ENCODE measurements around the gene ZNF57. TPM values are rescaled to one million over a fixed set of nuclear protein-coding genes. Genes with fewer than 3 reads are reported as not detected.
"Not testable (repeated sequence)": the region's sequence is repeated elsewhere in the genome, so short reads cannot be mapped to it uniquely, and the experiment has no call there.

The ZNF57 gene
- total RNA-seq, 2 donors from 2014 or later, result 2.2 to 2.9 TPM

GRCh38 chr19:2887391-2887914, 13.3 kb upstream of the ZNF57 start:
- intact Hi-C loops (cut with DNase I), result loop anchor here in 1 of 2 donors (10.0 kb wide), 1 partner anchor 57 kb away; the partner anchor contains the start of gene ZNF77
- no peak for DNase-seq
- ATAC-seq, result peak; percentile 50 to 75

GRCh38 chr19:2888731-2889224, 11.9 kb upstream of the ZNF57 start:
- DNase-seq, result peak; percentile 61
- intact Hi-C loops (cut with DNase I), result loop anchor here in 1 of 2 donors (10.0 kb wide), 1 partner anchor 56 kb away; the partner anchor contains the start of gene ZNF77
- ATAC-seq, result peak in 1 of 2 donors; percentile 12

GRCh38 chr19:2890531-2890930, 10.2 kb upstream of the ZNF57 start:
- ATAC-seq; DNase-seq; intact Hi-C loops (cut with DNase I): not testable (repeated sequence)

- ATAC-seq (no peak), DNase-seq (no peak)
- intact Hi-C loops (cut with DNase I), result no loop called here
Observed at GRCh38 chr19:2896694-2897093, 4.0 kb upstream of the ZNF57 start.

DNA sequence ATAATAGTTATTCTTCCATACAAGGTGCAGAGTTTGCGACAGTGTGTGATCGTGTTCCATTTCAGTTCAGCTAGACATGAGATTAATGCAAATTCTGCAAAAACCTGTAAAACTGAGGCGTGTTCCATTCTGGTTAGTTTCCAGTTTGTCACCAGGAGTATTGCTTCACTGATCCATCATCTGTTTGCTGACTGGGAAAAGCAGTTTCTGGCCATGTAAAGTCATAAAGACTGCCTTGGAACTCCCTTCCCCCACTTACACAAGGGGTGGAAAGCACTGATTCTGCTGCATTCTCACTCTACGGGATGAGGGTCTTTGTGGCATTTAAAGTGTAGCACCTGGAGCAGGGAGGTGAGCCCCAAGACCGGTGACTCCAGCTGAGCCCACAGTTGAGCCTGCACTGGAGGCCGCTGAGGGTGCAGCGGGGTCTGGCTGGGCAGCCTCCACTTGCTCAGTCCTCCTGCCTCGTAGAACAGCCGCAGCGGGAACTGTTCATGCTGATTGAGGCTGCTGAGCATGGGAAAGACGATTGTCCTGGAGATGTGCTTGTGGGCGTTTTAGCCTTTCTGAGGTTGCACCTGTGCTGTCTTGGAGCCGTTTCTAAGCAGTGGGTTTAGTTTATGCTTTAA, 2.0 kb downstream of the ZNF57 start:
- no peak for DNase-seq
- no peak for ATAC-seq
- intact Hi-C loops (cut with DNase I), result no loop called here

- DNase-seq; ATAC-seq; intact Hi-C loops (cut with DNase I): not testable (repeated sequence)
Observed at GRCh38 chr19:2903326-2903725, 2.6 kb downstream of the ZNF57 start.

GRCh38 chr19:2905918-2906519, 5.3 kb downstream of the ZNF57 start:
- intact Hi-C loops (cut with DNase I), result no loop called here
- ATAC-seq (no peak), DNase-seq (no peak)

GRCh38 chr19:2906631-2907195, 6.0 kb downstream of the ZNF57 start:
- no peak for ATAC-seq
- DNase-seq, result no peak
- intact Hi-C loops (cut with DNase I), result no loop called here

DNA sequence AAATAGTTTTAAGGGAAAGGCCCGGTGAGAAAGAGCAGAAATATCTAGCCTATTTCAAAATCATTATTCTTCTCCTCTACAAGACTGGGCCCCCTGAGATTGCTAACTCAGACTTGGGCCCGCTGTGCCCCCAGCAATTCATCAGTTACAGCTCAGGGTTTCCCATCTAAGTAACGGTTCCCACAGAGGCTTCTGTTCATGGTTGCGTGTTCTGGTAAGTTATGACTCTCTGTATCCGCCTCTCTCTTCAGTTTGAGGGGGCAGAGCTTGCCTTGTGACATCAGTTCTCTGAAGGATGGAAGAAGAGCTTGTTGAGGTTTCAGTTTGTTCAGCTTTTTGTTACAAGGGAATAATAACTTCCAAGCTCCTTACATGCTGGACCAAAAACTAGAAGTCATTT, 11.6 kb downstream of the ZNF57 start:
- intact Hi-C loops (cut with DNase I), result no loop called here
- DNase-seq (no peak), ATAC-seq (no peak)

DNA sequence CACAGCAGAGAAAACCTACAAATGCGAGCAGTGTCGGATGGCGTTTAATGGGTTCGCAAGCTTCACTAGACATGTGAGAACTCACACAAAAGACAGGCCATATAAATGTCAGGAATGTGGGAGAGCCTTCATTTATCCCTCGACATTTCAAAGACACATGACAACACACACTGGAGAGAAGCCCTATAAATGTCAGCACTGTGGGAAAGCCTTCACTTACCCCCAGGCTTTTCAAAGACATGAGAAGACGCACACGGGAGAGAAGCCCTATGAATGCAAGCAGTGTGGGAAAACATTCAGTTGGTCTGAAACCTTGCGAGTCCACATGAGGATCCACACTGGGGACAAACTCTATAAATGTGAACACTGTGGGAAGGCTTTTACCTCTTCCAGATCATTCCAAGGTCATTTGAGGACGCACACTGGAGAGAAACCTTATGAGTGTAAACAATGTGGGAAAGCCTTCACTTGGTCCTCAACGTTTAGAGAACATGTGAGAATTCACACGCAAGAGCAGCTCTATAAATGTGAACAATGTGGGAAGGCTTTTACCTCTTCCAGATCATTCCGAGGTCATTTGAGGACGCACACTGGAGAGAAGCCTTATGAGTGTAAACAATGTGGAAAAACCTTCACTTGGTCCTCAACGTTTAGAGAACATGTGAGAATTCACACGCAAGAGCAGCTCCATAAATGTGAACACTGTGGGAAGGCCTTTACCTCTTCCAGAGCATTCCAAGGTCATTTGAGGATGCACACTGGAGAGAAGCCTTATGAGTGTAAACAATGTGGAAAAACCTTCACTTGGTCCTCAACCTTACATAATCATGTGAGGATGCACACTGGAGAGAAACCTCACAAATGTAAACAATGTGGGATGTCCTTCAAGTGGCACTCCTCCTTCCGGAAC, 16.8 kb downstream of the ZNF57 start:
- intact Hi-C loops (cut with DNase I), result no loop called here
- no peak for ATAC-seq
- no peak for DNase-seq

DNA sequence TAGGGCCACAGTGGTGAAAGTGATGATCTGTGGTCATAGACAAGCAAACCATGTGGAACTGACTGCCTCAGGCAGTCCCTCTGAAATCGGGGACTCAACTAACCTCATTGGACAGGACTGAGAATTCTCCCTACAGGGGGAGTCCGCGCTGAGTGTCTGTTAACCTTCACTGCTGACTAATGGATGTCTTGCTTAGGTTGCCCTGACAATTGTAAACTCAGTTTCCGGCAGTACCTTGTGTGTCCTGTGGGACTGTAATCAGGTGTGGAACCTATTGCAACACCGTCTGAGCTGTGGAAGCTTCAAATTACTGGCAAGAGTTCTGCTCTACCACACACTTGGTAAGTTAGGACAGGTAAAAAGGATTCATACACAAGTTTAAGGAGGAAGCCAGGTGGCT, 22.3 kb downstream of the ZNF57 start:
- intact Hi-C loops (cut with DNase I), result no loop called here
- peak; percentile 15 to 72 for ATAC-seq
- no peak for DNase-seq

GRCh38 chr19:2923510-2923909, 22.8 kb downstream of the ZNF57 start:
- intact Hi-C loops (cut with DNase I), result no loop called here
- ATAC-seq, result peak; percentile 71 to 72
- DNase-seq, result no peak

DNA sequence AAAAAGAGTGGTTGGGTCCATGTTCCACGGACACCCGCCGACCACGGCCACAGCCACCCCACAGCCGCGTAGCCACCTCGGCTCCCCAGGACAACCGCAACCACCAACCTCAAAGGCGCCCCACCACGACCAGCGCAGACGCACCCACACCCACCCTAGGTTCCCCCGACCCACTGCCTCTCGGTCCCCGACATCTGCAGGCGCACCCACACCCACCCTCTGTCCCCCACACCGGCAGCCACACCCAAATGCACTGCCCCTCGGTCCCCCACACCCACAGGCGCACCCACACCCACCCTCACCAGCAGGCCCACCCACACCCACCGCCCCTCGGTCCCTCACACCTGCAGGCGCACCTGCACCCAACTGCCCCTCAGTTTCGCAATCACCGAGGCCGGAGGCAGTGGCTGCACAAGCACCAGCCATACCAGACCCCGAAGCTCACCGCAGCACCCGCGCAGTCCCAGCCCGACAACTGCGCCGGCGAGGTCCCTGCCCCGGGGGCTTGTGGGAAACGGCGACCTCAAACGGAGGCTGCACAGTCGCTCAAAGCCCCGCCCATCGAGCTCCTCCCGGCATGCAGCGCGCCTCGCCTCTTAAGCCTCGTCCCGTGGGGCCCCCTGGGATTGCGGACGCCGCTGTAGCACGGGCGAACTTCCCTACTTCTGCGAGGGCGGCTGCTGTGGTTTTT, 25.8 kb downstream of the ZNF57 start:
- intact Hi-C loops (cut with DNase I), result no loop called here
- ATAC-seq (no peak), DNase-seq (no peak)

- ATAC-seq, result no peak
- DNase-seq, result no peak
- intact Hi-C loops (cut with DNase I), result no loop called here
Observed at GRCh38 chr19:2927032-2927430, 26.3 kb downstream of the ZNF57 start.

DNA sequence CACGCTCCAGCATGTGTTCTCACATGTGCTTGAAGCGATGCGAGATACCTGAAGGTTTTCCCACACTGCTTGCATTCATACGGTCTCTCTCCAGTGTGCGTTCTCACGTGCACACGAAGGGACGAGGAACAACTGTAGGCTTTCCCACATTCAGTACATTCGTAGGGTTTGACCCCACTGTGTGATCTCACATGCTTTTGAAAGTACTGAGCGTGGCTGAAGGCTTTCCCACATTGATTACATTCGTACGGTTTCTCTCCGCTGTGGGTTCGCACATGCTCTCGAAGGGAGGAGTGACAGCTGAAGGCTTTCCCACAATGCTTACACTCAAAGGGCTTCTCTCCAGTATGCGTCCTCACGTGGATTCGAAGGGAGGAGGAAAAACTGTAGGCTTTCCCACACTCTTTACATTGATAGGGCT, 32.8 kb downstream of the ZNF57 start:
- ATAC-seq (no peak), DNase-seq (no peak)
- intact Hi-C loops (cut with DNase I), result no loop called here

GRCh38 chr19:2935863-2936262, 35.1 kb downstream of the ZNF57 start:
- DNase-seq; intact Hi-C loops (cut with DNase I); ATAC-seq: not testable (repeated sequence)

DNA sequence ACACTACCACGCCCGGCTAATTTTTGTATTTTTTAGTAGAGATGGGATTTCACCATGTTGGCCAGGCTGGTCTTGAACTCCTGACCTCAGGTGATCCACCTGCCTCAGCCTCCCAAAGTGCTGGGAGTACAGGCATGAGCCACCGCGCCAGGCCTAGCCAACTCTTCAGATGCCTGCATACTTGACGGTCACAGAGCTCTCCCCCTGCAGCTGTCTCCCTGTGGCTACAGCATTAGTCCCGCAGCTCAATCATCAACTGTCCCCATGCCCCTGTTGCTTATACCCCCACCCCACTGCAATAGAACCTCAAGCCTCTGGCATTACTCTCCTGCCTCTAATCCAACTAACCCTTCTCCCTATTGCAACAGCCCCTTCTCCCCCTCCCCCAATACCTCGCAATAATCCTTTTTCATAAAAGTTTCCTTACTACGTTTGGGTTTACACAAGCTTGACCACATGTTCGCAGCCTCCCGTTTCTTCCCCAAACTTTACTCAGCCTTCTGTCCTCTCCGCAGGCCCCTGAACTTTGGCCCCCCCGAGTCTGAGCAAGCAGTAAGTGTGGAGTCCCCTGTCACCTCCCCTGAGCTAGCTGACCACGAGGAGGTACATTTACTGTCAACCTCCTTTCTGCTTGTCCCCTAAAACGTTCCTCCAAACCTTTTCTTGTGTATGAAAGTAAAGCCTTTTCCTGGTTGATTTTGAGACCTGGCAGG, 42.4 kb downstream of the ZNF57 start:
- intact Hi-C loops (cut with DNase I), result loop anchor here in 1 of 2 donors (10.0 kb wide), 1 partner anchor 58 kb away; no protein-coding TSS in a partner anchor
- no peak for ATAC-seq
- DNase-seq, result no peak

DNA sequence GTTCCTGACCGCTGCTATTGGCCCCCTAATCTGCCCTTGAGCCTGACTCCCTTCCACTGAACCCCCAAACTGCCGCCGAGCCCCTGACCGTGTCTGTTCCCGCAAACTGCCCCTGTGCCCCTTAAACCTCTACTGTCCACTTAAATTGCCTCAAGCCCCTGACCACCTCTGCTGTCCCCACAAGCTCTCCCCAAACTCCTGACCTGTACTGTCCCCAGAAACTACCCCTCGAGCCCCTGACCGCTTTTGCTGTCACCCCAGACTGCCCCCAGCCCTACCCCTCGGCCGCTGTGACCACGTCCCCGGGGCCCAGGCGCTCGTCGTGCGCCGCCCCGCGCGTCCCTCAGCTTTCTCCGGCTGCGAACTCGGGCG, 43.7 kb downstream of the ZNF57 start:
- DNase-seq, result no peak
- intact Hi-C loops (cut with DNase I), result loop anchor here in 1 of 2 donors (10.0 kb wide), 1 partner anchor 60 kb away; no protein-coding TSS in a partner anchor
- no peak for ATAC-seq

All from left cardiac atrium (tissue), 4 donors.